Liver (tissue), 9 donors: Measurements from ENCODE around the gene COX8A. TPM values are rescaled to one million over a fixed set of nuclear protein-coding genes. Genes with fewer than 3 reads are reported as not detected.

Experiments used
- DNase-seq: peaks from one replicate; pipeline ENCODE4 v3.0.0-alpha.2; 2017; ENCODE audit warnings: low spot score
- H3K27ac ChIP-seq, 2 donors: one replicate each; pipeline ENCODE4 v1.7.0; 2013; ENCODE audit warnings: inconsistent platforms in 2 of 2, low read length in 2 of 2, control low read depth in 1 of 2, low read depth in 1 of 2, mild to moderate bottlenecking in 1 of 2
- H3K27me3 ChIP-seq, 4 donors: one replicate each; pipeline versions ENCODE4 v1.6.1 to v1.7.0; 2013; ENCODE audit warnings: low read length in 3 of 4, inconsistent platforms in 1 of 4, mild to moderate bottlenecking in 1 of 4, moderate library complexity in 1 of 4; ENCODE audit not compliant: control insufficient read depth in 4 of 4, insufficient read depth in 4 of 4
- H3K36me3 ChIP-seq, 4 donors: one replicate each; pipeline versions ENCODE4 v1.6.1 to v1.7.0; 2013; ENCODE audit warnings: low read length in 3 of 4, mild to moderate bottlenecking in 3 of 4, low read depth in 1 of 4, moderate library complexity in 1 of 4; ENCODE audit not compliant: control insufficient read depth in 4 of 4, insufficient read depth in 3 of 4
- H3K4me1 ChIP-seq, 4 donors: one replicate each; pipeline versions ENCODE4 v1.6.1 to v1.7.0; 2013; ENCODE audit warnings: low read length in 3 of 4, mild to moderate bottlenecking in 3 of 4, moderate library complexity in 1 of 4; ENCODE audit not compliant: control insufficient read depth in 4 of 4, insufficient read depth in 4 of 4
- H3K4me3 ChIP-seq, 3 donors: one replicate each; pipeline versions ENCODE4 v1.6.1 to v1.7.0; 2013; ENCODE audit warnings: low read length in 3 of 3, control low read depth in 1 of 3, low read depth in 1 of 3, mild to moderate bottlenecking in 1 of 3
- H3K9ac ChIP-seq, 2 donors: one replicate each; pipeline ENCODE4 v1.7.0; 2013; ENCODE audit warnings: low read length in 2 of 2, mild to moderate bottlenecking in 2 of 2, moderate library complexity in 2 of 2, control low read depth in 1 of 2, low read depth in 1 of 2
- H3K9me3 ChIP-seq, 4 donors: one replicate each; pipeline versions ENCODE4 v1.6.1 to v1.7.0; 2013; ENCODE audit warnings: low read length in 3 of 4; ENCODE audit not compliant: control insufficient read depth in 4 of 4
- ATF3 ChIP-seq: IDR thresholded peaks from 2 replicates; pipeline ENCODE4 v1.6.1; 2016; ENCODE audit warnings: antibody characterized with exemption
- EGR1 ChIP-seq, 2 donors: IDR thresholded peaks; 2 replicates each; pipeline ENCODE4 v1.6.1; 2016 to 2018; ENCODE audit warnings: antibody characterized with exemption in 2 of 2, low read depth in 2 of 2
- FOXA1 ChIP-seq: IDR thresholded peaks from 2 replicates; pipeline ENCODE4 v1.6.1; 2016; ENCODE audit warnings: antibody characterized with exemption
- FOXA2 ChIP-seq: IDR thresholded peaks from 2 replicates; pipeline ENCODE4 v1.6.1; 2016; ENCODE audit warnings: antibody characterized with exemption
- GABPA ChIP-seq, 2 donors: IDR thresholded peaks in 1 of 2; conservative IDR thresholded peaks in 1 of 2; 2 replicates each; pipeline ENCODE4 v1.6.1; 2016; ENCODE audit warnings: antibody characterized with exemption in 2 of 2, mild to moderate bottlenecking in 1 of 2, moderate library complexity in 1 of 2
- HNF4A ChIP-seq, 2 donors: conservative IDR thresholded peaks; 2 replicates each; pipeline ENCODE4 v1.6.1; 2016; ENCODE audit warnings: antibody characterized with exemption in 2 of 2, mild to moderate bottlenecking in 2 of 2
- HNF4G ChIP-seq: IDR thresholded peaks from 2 replicates; pipeline ENCODE4 v1.6.1; 2016; ENCODE audit warnings: antibody characterized with exemption
- JUND ChIP-seq, 2 donors: IDR thresholded peaks; 2 replicates each; pipeline ENCODE4 v1.6.1; 2016; ENCODE audit warnings: antibody characterized with exemption in 2 of 2
- MAX ChIP-seq: IDR thresholded peaks from 2 replicates; pipeline ENCODE4 v1.6.1; 2016; ENCODE audit warnings: antibody characterized with exemption
- NR2F2 ChIP-seq: IDR thresholded peaks from 2 replicates; pipeline ENCODE4 v1.6.1; 2016; ENCODE audit warnings: antibody characterized with exemption
- RAD21 ChIP-seq, 2 donors: IDR thresholded peaks; 2 replicates each; pipeline ENCODE4 v1.6.1; 2016; ENCODE audit warnings: antibody characterized with exemption in 2 of 2, mild to moderate bottlenecking in 2 of 2
- REST ChIP-seq: IDR thresholded peaks from 2 replicates; pipeline ENCODE4 v1.6.1; 2016; ENCODE audit warnings: antibody characterized with exemption, mild to moderate bottlenecking
- RXRA ChIP-seq, 2 donors: IDR thresholded peaks; 2 replicates each; pipeline ENCODE4 v1.6.1; 2017 to 2018; ENCODE audit warnings: antibody characterized with exemption in 2 of 2, mild to moderate bottlenecking in 1 of 2
- SP1 ChIP-seq: IDR thresholded peaks from 2 replicates; pipeline ENCODE4 v1.6.1; 2018; ENCODE audit warnings: antibody characterized with exemption, mild to moderate bottlenecking
- TAF1 ChIP-seq: conservative IDR thresholded peaks from 2 replicates; pipeline ENCODE4 v1.6.1; 2016; ENCODE audit warnings: antibody characterized with exemption, mild to moderate bottlenecking
- YY1 ChIP-seq: IDR thresholded peaks from 2 replicates; pipeline ENCODE4 v1.6.1; 2016; ENCODE audit warnings: antibody characterized with exemption, mild to moderate bottlenecking
- ZBTB33 ChIP-seq: IDR thresholded peaks from 2 replicates; pipeline ENCODE4 v1.6.1; 2016; ENCODE audit warnings: antibody characterized with exemption
- WGBS: extraction: QIAGEN DNeasy Blood & Tissue Kit; methylation state at CpG from one replicate; pipeline ENCODE4 v1.1.7; 2013; 5-methylcytosine and 5-hydroxymethylcytosine counted together
- polyA plus RNA-seq, 2 donors: library from polyadenylated mRNA; stranded (reverse) in 1 of 2; unstranded in 1 of 2; fragments of 200-250 nt in 1 of 2; fragments of >200 nt in 1 of 2; fragmentation: Nextera tagmentation in 1 of 2; extraction: Ambion mirVana in 1 of 2; gene quantifications; one replicate each; pipeline versions ENCODE4 v1.2.1 to v1.2.3, GENCODE V29; 2013 to 2015
- total RNA-seq, 2 donors: library from RNA; depleted of rRNA; stranded (reverse); fragments of >200 nt; gene quantifications; one replicate each; pipeline ENCODE4 v1.2.3, GENCODE V29; 2014
- donor health status: healthy.
- donor health status: healthy.
- donor health status: healthy.
- donor health status: healthy.
- donor health status: healthy.

The COX8A gene
- total and polyA plus RNA-seq, 4 donors: 250 to 586 (median 363) TPM

GRCh38 chr11:64000740-64001483 lies 26.5 kb downstream of the COX8A start (continued):
- TF ChIP-seq REST (no peak), RAD21 (IDR thresholded peaks at IDR 0.05) (no peak)

DNA sequence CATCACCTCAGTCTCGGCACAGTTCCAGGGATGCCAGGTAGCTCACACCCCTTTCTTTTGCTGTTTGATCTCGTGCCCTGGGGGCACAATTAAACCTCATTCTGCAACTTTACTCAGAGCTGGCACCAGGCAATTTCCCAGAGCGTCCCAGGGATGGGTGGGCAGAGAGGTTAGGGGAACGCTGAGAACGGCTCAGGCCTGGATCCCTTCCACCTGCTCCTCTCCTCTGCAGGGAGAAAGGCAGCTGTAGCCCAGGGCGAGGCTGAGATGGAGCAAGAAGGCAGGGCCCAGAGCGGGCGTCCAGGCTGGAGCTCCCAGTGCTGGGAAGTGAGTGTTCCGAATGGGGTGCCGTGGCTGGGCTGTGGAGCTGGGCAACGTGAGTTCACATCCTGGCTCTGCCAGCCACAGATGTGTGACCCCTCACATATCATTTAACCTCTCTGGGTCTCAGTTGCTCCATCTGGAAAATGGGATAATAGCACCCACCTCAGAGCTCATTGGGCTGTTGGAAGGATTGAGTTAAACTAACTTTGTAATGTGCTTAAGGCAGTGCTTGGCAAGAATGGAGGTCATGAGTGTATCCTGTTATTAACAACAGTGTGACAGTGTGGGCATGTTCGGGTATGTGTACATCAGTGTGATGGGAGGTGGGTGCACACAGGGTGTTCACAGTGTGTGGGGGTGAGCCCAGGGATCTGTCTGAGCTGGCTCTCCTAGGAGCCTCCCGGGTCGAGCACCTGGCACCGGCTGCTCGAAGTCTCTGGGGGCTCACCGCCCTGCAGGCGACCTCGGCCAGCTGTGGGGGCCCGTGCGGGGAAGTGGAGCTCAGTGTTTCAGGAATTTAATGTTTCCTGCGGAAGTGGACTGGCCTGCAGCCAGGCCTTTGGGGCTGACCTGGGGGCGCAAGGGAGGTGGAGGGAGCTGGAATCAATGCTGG lies 27.3 kb downstream of the COX8A start:
- Histone ChIP-seq H3K27me3 (no peaks in the 10 kb centered on the region), H3K27ac (no peak overlapping the region), H3K9me3 (no peaks in the 10 kb centered on the region), H3K36me3 (peaks cover 2 to 15% (median 8%) of the 10 kb centered on the region in 4 donors), H3K9ac (no peak overlapping the region), H3K4me1 (peaks cover 2 to 34% (median 5%) of the 10 kb centered on the region in 4 donors), H3K4me3 (no peak overlapping the region)
- TF ChIP-seq TAF1 (no peak), NR2F2 (peak; percentile 65)
- DNase-seq: no peak
- 72% methylated on average over 23 of the region's 23 CpGs for WGBS

DNA sequence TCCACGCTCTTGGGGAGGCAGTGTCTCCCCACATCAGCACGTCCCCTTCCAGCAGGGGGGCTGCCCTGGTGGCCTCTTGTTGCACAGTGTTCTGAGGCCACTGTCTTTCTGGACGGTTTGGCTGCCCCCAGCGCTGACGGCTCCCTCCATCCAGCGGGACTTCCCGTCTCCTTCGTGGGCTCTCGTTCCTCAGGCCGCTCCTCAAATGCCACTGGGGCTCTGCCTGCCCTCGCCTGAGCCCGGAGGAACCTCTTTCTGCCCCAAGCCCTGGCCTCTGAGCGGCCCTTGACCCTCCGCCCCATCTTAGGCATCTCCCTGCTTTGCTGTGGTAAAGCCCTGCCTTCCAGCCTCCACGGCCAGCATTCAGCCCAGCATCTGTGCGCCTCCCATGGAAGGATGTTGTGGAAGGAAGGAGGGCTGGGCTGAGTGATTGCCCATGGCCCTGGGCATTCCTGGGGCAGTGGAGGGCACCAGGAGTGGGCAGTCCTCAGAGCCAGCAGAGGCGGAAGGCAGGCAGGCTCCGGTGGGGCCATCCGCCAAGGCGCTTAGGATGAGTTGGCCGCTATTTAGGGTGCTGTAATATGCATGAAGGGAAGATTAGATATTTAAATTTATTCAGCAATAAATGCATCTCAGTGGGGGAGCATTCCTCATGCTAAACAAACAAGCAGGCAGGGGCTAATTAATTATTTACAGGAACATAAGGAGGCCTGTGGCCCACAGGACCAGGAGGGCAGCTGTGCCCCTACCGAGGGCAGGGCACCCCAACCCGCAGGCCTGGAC lies 29.6 kb downstream of the COX8A start:
- WGBS: 73% methylated on average over 23 of the region's 23 CpGs
- no peak for DNase-seq

More for the DNA sequence above, 29.6 kb downstream of the COX8A start:
- Histone ChIP-seq H3K9me3 (no peaks in the 10 kb centered on the region), H3K36me3 (no peaks in the 10 kb centered on the region), H3K9ac (no peak overlapping the region), H3K4me1 (peaks cover 6 to 48% (median 14%) of the 10 kb centered on the region in 4 donors), H3K4me3 (no peak overlapping the region), H3K27me3 (no peaks in the 10 kb centered on the region), H3K27ac (no peak overlapping the region)
- no peak for TF ChIP-seq ATF3
- TF ChIP-seq GABPA (IDR thresholded peaks at IDR 0.05 in 1 of 2, conservative IDR thresholded peaks at IDR 0.05 in 1 of 2): no peak
- TF ChIP-seq TAF1: no peak
- no peak for TF ChIP-seq RAD21 (IDR thresholded peaks at IDR 0.05)
- TF ChIP-seq JUND (IDR thresholded peaks at IDR 0.05): no peak
- no peak for TF ChIP-seq EGR1 (IDR thresholded peaks at IDR 0.05; ENCODE audit: low read depth in 2 of 2)
- TF ChIP-seq HNF4G: no peak
- no peak for TF ChIP-seq MAX
- no peak for TF ChIP-seq HNF4A (conservative IDR thresholded peaks at IDR 0.05)
- TF ChIP-seq YY1: no peak
- no peak for TF ChIP-seq NR2F2
- TF ChIP-seq RXRA (IDR thresholded peaks at IDR 0.05): no peak
- no peak for TF ChIP-seq ZBTB33
- no peak for TF ChIP-seq FOXA1
- TF ChIP-seq SP1: no peak
- no peak for TF ChIP-seq REST
- TF ChIP-seq FOXA2: no peak
